ENCODE data around the gene MSH5.

- TF ChIP-seq POLR2AphosphoS5 (IDR thresholded peaks at IDR 0.05; ENCODE audit: low read depth, low read length) (peak; percentile 92), TAF1 (IDR thresholded peaks at IDR 0.05; ENCODE audit: low read depth, low read length) (peak; percentile 67), POLR2A (IDR thresholded peaks at IDR 0.05; ENCODE audit: low read depth, low read length) (peak; percentile 91)
Measured at GRCh38 chr6:31806470-31807272, 66.9 kb downstream of the MSH5 start, which contains the start of gene LSM2.

Data from GM12891 (cell line).